SK-N-SH (cell line): ENCODE data around the gene MAPK4. TPM values are rescaled to one million over a fixed set of nuclear protein-coding genes. Genes with fewer than 3 reads are reported as not detected.

Experiments used
- CTCF ChIA-PET: fragments of 300-600, 350-600 bp; formaldehyde crosslinking; extraction: SDS; loops from one replicate; lab custom pipeline; 2021; lab: Yijun Ruan, JAX
- POLR2A ChIA-PET: fragments of 350-600 bp; sonication (Branson Sonifier 250); formaldehyde crosslinking; extraction: SDS; loops from one replicate; lab custom pipeline; 2020; ENCODE audit warnings: antibody characterized with exemption, inconsistent platforms; lab: Yijun Ruan, JAX
- DNase-seq: peaks from one replicate; pipeline ENCODE4 v3.0.0; 2012
- H2AFZ ChIP-seq: fragments of 200-600 bp; sonication (generic); 2 replicates; pipeline ENCODE4 v1.8.1; 2016; ENCODE audit warnings: antibody characterized with exemption, mild to moderate bottlenecking, low read depth
- H3F3A ChIP-seq: fragments of 200-600 bp; sonication (generic); replicated peaks from 2 replicates; pipeline ENCODE3; 2016; ENCODE audit warnings: antibody characterized with exemption, mild to moderate bottlenecking; ENCODE audit not compliant: insufficient read depth
- H3K27ac ChIP-seq, 2 experiments: fragments of 200-500 bp in 1 of 2; fragments of 200-600 bp in 1 of 2; sonication (Bioruptor generic) in 1 of 2; sonication (generic), shearing (Covaris generic) in 1 of 2; 2 replicates each; pipeline versions ENCODE4 v1.5.1 to v1.6.1; 2014 to 2016; ENCODE audit warnings: low read depth in 2 of 2, inconsistent platforms in 1 of 2, low read length in 1 of 2, mild to moderate bottlenecking in 1 of 2, mixed read lengths in 1 of 2
- H3K27me3 ChIP-seq: fragments of 200-600 bp; sonication (generic), shearing (Covaris generic); 2 replicates; pipeline ENCODE4 v1.6.1; 2016; ENCODE audit warnings: mixed run types; ENCODE audit not compliant: insufficient read depth
- H3K36me3 ChIP-seq, 2 experiments: fragments of 200-500 bp in 1 of 2; fragments of 200-600 bp in 1 of 2; sonication (Bioruptor generic) in 1 of 2; sonication (generic) in 1 of 2; replicated peaks in 1 of 2; 2 replicates each; pipeline versions ENCODE3 to v1.5.1; 2014 to 2016; ENCODE audit warnings: low read length in 1 of 2, mild to moderate bottlenecking in 1 of 2; ENCODE audit not compliant: insufficient read depth in 2 of 2, control insufficient read depth in 1 of 2
- H3K4me1 ChIP-seq, 2 experiments: fragments of 200-500 bp in 1 of 2; fragments of 200-600 bp in 1 of 2; sonication (Bioruptor generic) in 1 of 2; sonication (generic), shearing (Covaris generic) in 1 of 2; 2 replicates each; pipeline versions ENCODE4 v1.5.1 to v1.6.1; 2014 to 2016; ENCODE audit warnings: low read depth in 1 of 2, low read length in 1 of 2, mixed run types in 1 of 2; ENCODE audit not compliant: insufficient read depth in 2 of 2, control insufficient read depth in 1 of 2
- H3K4me2 ChIP-seq: fragments of 200-600 bp; sonication (generic), shearing (Covaris generic); 2 replicates; pipeline ENCODE4 v1.6.1; 2017; ENCODE audit warnings: mixed run types
- H3K4me3 ChIP-seq, 2 experiments: fragments of 200-500 bp in 1 of 2; fragments of 200-600 bp in 1 of 2; sonication (Bioruptor generic) in 1 of 2; sonication (generic), shearing (Covaris generic) in 1 of 2; 2 replicates each; pipeline versions ENCODE4 v1.5.1 to v1.8.1; 2014 to 2016; ENCODE audit warnings: low read depth in 2 of 2, inconsistent platforms in 1 of 2, low read length in 1 of 2, mild to moderate bottlenecking in 1 of 2, mixed read lengths in 1 of 2, moderate library complexity in 1 of 2
- H3K79me2 ChIP-seq: fragments of 200-600 bp; sonication (generic); 2 replicates; pipeline ENCODE4 v1.8.1; 2017; ENCODE audit warnings: mild to moderate bottlenecking; ENCODE audit not compliant: insufficient read depth
- H3K9ac ChIP-seq: fragments of 200-600 bp; sonication (generic); 2 replicates; pipeline ENCODE4 v1.6.1; 2017; ENCODE audit warnings: mixed run types
- H3K9me2 ChIP-seq: fragments of 200-600 bp; sonication (generic); 2 replicates; pipeline ENCODE4 v1.6.1; 2017; ENCODE audit warnings: mixed run types
- H3K9me3 ChIP-seq: fragments of 200-600 bp; sonication (generic); 2 replicates; pipeline ENCODE4 v1.6.1; 2017; ENCODE audit warnings: mixed run types, mild to moderate bottlenecking, moderate library complexity
- H4K20me1 ChIP-seq: fragments of 200-600 bp; sonication (generic); 2 replicates; pipeline ENCODE4 v1.6.1; 2017; ENCODE audit warnings: mild to moderate bottlenecking, mixed run types; ENCODE audit not compliant: insufficient read depth
- CHD2 ChIP-seq: fragments of 150-350 bp; IDR thresholded peaks from 2 replicates; pipeline ENCODE4 v1.6.1; 2018; ENCODE audit warnings: low read length; ENCODE audit not compliant: partially characterized antibody
- ELF1 ChIP-seq: IDR thresholded peaks from 2 replicates; pipeline ENCODE4 v1.4.0; 2012
- EP300 ChIP-seq, 2 experiments: IDR thresholded peaks; 2 replicates each; pipeline versions ENCODE4 v1.4.0 to v1.6.1; 2012; ENCODE audit warnings: borderline replicate concordance in 1 of 2, low read depth in 1 of 2, low read length in 1 of 2
- EZH2phosphoT487 ChIP-seq: fragments of 200-600 bp; sonication (generic); IDR thresholded peaks from 2 replicates; pipeline ENCODE4 v1.6.1; 2017; ENCODE audit warnings: low read depth, mixed run types, mild to moderate bottlenecking, antibody characterized with exemption, moderate library complexity, borderline replicate concordance
- GABPA ChIP-seq: IDR thresholded peaks from 2 replicates; pipeline ENCODE4 v1.4.0; 2012; ENCODE audit warnings: low read depth, mild to moderate bottlenecking
- GATA2 ChIP-seq: sonication (generic); formaldehyde crosslinking; IDR thresholded peaks from 2 replicates; pipeline ENCODE4 v1.5.0; 2020; ENCODE audit warnings: mild to moderate bottlenecking, missing genetic modification reagents
- JUND ChIP-seq: IDR thresholded peaks from 2 replicates; pipeline ENCODE4 v1.4.0; 2012
- MEF2A ChIP-seq: IDR thresholded peaks from 2 replicates; pipeline ENCODE4 v1.4.0; 2012; ENCODE audit warnings: low read depth, borderline replicate concordance
- NRF1 ChIP-seq: IDR thresholded peaks from 2 replicates; pipeline ENCODE4 v1.6.1; 2012; ENCODE audit warnings: low read depth, mild to moderate bottlenecking, low read length
- POLR2AphosphoS5 ChIP-seq: IDR thresholded peaks from 2 replicates; pipeline ENCODE4 v1.6.1; 2012; ENCODE audit warnings: low read depth, low read length
- RCOR1 ChIP-seq: fragments of 150-350 bp; IDR thresholded peaks from 2 replicates; pipeline ENCODE4 v1.6.1; 2017; ENCODE audit warnings: antibody characterized with exemption, low read length
- SIN3A ChIP-seq: IDR thresholded peaks from 2 replicates; pipeline ENCODE4 v1.6.1; 2012; ENCODE audit warnings: low read depth, mild to moderate bottlenecking, low read length, moderate library complexity, borderline replicate concordance
- SMC3 ChIP-seq: IDR thresholded peaks from 2 replicates; pipeline ENCODE4 v1.6.1; 2012; ENCODE audit warnings: low read depth, low read length, improper control_type of control experiment
- TCF12 ChIP-seq: IDR thresholded peaks from 2 replicates; pipeline ENCODE4 v1.4.0; 2012
- YY1 ChIP-seq: IDR thresholded peaks from 2 replicates; pipeline ENCODE4 v1.4.0; 2012; ENCODE audit warnings: low read depth, mild to moderate bottlenecking
- WGBS: methylation state at CpG from one replicate; pipeline ENCODE4 v1.1.6; 2017; ENCODE audit warnings: low lambda C conversion rate; 5-methylcytosine and 5-hydroxymethylcytosine counted together
- polyA plus RNA-seq, 3 experiments: library from polyadenylated mRNA; depleted of rRNA; stranded (reverse); fragments of >200 nt; gene quantifications; 2 replicates each; pipeline ENCODE4 v1.2.3, GENCODE V29; 2012
- TF ChIP-seq, protein P1 (sequence below): fragments of 200-600 bp; sonication (generic); IDR thresholded peaks from 2 replicates; pipeline ENCODE4 v1.6.1; 2017; ENCODE audit warnings: antibody characterized with exemption, mild to moderate bottlenecking, moderate library complexity
- TF ChIP-seq, protein P2 (sequence below): IDR thresholded peaks from 2 replicates; pipeline ENCODE4; 2012
- TF ChIP-seq, protein P3 (sequence below): fragments of 150-350 bp; IDR thresholded peaks from 2 replicates; pipeline ENCODE4 v1.6.1; 2017; ENCODE audit warnings: antibody characterized with exemption, low read length, low read depth, borderline replicate concordance
- TF ChIP-seq, protein P4 (sequence below): IDR thresholded peaks from 2 replicates; pipeline ENCODE4 v1.4.0; 2012; ENCODE audit warnings: low read depth

MAPK4 gene
- polyA plus RNA-seq, 1 of the 3 experiments (the other 2 are of a cell fraction): 0.02 TPM

DNA sequence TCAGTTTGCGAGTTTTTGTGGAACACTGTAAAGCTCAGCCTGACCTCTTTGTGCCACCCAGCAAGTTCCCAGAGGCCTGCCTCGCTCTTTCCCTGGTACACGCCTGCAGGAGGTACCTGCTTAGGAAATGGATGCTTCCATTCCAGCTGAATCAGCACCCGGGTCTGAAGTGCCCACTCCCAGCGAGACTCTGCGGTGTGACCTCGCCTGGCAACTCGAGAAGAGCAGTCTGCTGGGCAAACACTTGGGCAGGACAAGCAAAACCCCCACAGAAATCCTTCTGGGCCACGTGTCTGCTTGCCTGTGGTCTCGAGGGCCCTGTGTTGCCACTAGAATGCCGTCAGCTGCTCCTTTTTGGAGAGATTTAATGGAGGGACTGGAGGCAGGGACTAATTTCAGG, 127.6 kb downstream of the MAPK4 start:
- TF ChIP-seq, protein P1, sequence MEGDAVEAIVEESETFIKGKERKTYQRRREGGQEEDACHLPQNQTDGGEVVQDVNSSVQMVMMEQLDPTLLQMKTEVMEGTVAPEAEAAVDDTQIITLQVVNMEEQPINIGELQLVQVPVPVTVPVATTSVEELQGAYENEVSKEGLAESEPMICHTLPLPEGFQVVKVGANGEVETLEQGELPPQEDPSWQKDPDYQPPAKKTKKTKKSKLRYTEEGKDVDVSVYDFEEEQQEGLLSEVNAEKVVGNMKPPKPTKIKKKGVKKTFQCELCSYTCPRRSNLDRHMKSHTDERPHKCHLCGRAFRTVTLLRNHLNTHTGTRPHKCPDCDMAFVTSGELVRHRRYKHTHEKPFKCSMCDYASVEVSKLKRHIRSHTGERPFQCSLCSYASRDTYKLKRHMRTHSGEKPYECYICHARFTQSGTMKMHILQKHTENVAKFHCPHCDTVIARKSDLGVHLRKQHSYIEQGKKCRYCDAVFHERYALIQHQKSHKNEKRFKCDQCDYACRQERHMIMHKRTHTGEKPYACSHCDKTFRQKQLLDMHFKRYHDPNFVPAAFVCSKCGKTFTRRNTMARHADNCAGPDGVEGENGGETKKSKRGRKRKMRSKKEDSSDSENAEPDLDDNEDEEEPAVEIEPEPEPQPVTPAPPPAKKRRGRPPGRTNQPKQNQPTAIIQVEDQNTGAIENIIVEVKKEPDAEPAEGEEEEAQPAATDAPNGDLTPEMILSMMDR: no peak
- no peak for TF ChIP-seq POLR2AphosphoS5
- no peak for TF ChIP-seq GABPA
- TF ChIP-seq, protein P2, sequence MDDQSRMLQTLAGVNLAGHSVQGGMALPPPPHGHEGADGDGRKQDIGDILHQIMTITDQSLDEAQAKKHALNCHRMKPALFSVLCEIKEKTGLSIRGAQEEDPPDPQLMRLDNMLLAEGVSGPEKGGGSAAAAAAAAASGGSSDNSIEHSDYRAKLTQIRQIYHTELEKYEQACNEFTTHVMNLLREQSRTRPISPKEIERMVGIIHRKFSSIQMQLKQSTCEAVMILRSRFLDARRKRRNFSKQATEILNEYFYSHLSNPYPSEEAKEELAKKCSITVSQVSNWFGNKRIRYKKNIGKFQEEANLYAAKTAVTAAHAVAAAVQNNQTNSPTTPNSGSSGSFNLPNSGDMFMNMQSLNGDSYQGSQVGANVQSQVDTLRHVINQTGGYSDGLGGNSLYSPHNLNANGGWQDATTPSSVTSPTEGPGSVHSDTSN: no peak
- TF ChIP-seq CHD2: no peak
- TF ChIP-seq RCOR1: no peak
- TF ChIP-seq SMC3: no peak
- TF ChIP-seq, protein P3, sequence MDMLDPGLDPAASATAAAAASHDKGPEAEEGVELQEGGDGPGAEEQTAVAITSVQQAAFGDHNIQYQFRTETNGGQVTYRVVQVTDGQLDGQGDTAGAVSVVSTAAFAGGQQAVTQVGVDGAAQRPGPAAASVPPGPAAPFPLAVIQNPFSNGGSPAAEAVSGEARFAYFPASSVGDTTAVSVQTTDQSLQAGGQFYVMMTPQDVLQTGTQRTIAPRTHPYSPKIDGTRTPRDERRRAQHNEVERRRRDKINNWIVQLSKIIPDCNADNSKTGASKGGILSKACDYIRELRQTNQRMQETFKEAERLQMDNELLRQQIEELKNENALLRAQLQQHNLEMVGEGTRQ: no peak
- no peak for TF ChIP-seq MEF2A
- TF ChIP-seq JUND: no peak
- TF ChIP-seq EP300 (IDR thresholded peaks at IDR 0.05; ENCODE audit: borderline replicate concordance in 1 of 2, low read depth in 1 of 2, low read length in 1 of 2): no peak
- no peak for TF ChIP-seq YY1
- TF ChIP-seq GATA2 (CRISPR knock-in tag): no peak
- TF ChIP-seq, protein P4, sequence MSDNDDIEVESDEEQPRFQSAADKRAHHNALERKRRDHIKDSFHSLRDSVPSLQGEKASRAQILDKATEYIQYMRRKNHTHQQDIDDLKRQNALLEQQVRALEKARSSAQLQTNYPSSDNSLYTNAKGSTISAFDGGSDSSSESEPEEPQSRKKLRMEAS: no peak
- TF ChIP-seq ELF1: no peak
- TF ChIP-seq NRF1: no peak
- TF ChIP-seq EZH2phosphoT487: no peak
- TF ChIP-seq TCF12: no peak
- no peak for TF ChIP-seq SIN3A
- ChIA-PET CTCF (no interaction called here), POLR2A (no interaction called here)
- no peak for DNase-seq
- Histone ChIP-seq H3K4me1 (no peaks in the 10 kb centered on the region), H3K36me3 (no peaks in the 10 kb centered on the region), H3K9me3 (no peaks in the 10 kb centered on the region), H4K20me1 (no peaks in the 10 kb centered on the region), H2AFZ (no peak overlapping the region), H3F3A (no peaks in the 10 kb centered on the region), H3K9me2 (no peaks in the 10 kb centered on the region), H3K27me3 (no peaks in the 10 kb centered on the region), H3K4me2 (no peak overlapping the region), H3K27ac (no peak overlapping the region), H3K4me3 (no peak overlapping the region), H3K9ac (no peak overlapping the region), H3K79me2 (no peaks in the 10 kb centered on the region)
- 25% methylated on average over 11 of the region's 11 CpGs for WGBS
